ENCODE measurements around the gene YARS1.

YARS1 gene

GRCh38 chr1:32770741-32771548, 46.2 kb downstream of the YARS1 start:
- no peak for DNase-seq (ENCODE audit: low read depth)
- TF ChIP-seq, protein P1, sequence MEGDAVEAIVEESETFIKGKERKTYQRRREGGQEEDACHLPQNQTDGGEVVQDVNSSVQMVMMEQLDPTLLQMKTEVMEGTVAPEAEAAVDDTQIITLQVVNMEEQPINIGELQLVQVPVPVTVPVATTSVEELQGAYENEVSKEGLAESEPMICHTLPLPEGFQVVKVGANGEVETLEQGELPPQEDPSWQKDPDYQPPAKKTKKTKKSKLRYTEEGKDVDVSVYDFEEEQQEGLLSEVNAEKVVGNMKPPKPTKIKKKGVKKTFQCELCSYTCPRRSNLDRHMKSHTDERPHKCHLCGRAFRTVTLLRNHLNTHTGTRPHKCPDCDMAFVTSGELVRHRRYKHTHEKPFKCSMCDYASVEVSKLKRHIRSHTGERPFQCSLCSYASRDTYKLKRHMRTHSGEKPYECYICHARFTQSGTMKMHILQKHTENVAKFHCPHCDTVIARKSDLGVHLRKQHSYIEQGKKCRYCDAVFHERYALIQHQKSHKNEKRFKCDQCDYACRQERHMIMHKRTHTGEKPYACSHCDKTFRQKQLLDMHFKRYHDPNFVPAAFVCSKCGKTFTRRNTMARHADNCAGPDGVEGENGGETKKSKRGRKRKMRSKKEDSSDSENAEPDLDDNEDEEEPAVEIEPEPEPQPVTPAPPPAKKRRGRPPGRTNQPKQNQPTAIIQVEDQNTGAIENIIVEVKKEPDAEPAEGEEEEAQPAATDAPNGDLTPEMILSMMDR (conservative IDR thresholded peaks at IDR 0.05; ENCODE audit: low read depth, low read length): no peak
- H3K4me3 ChIP-seq (ENCODE audit: low read length): no peak overlapping the region

GRCh38 chr1:32770221-32770731, 46.9 kb downstream of the YARS1 start:
- no peak overlapping the region for H3K4me3 ChIP-seq (ENCODE audit: low read length)

GRCh38 chr1:32769524-32770220, 47.5 kb downstream of the YARS1 start:
- no peak for DNase-seq (ENCODE audit: low read depth)
- H3K4me3 ChIP-seq (ENCODE audit: low read length): no peak overlapping the region
- TF ChIP-seq, protein P1 (conservative IDR thresholded peaks at IDR 0.05; ENCODE audit: low read depth, low read length): no peak

More at GRCh38 chr1:32770221-32770731, 46.9 kb downstream of the YARS1 start:
- DNase-seq (ENCODE audit: low read depth): no peak
- TF ChIP-seq, protein P1 (conservative IDR thresholded peaks at IDR 0.05; ENCODE audit: low read depth, low read length): no peak

DNA sequence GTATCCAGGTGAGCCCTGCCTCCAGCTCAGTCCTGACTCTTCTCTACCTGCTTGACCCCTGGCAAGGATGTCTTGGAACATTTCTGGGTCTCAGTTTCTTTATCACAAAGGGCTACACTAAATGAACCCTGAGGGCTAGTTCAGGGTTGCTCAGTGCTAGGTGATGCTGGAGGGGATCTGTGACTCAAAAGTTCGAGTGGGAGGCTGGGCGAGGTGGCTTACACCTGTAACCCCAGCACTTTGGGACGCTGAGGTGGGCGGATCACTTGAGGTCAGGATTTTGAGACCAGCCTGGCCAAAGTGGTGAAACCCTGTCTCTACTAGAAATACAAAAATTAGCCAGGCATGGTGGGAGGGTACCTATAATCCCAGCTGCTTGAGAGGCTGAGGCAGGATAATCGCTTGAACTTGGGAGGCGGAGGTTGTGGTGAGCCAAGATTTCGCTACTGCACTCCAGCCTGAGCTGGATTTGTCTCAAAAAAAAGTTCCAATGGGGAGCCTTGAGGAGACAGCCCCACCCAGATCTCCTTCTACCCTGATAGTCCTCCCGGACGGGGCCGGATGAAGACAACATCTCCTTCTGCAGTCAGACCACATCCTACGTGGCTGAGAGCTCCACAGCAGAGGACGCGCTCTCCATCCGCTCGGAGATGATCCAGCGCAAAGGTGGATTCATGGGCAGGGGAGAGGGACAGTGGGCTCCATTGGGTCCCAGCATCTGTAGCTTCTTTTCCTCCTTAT, 48.9 kb downstream of the YARS1 start:
- no peak for DNase-seq (ENCODE audit: low read depth)
- H3K4me3 ChIP-seq (ENCODE audit: low read length): no peak overlapping the region
- TF ChIP-seq, protein P1 (conservative IDR thresholded peaks at IDR 0.05; ENCODE audit: low read depth, low read length): no peak

- no peak overlapping the region for H3K4me3 ChIP-seq (ENCODE audit: low read length)
- DNase-seq (ENCODE audit: low read depth): no peak
- TF ChIP-seq, protein P1 (conservative IDR thresholded peaks at IDR 0.05; ENCODE audit: low read depth, low read length): no peak
Measured at GRCh38 chr1:32767641-32768040, 49.5 kb downstream of the YARS1 start.

DNA sequence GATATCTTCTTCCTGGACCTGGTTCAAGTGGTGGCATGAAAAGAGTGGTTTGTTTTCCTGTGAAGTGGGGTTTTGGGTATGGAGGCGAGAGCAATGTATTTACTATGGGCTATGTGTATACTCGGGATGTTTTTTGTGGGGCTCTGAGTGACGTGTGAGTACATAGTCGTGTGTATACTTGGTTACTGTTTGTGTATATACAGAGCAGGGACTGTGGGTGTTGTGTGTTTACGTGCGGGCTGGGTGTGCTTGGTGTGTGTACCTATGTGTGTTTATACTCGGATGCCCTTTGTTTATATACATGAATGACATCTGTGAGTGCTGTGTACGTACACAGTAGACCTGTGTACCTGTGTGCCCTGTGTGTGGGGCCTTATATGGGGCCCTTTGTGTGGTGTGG, 50.0 kb downstream of the YARS1 start:
- no peak for DNase-seq (ENCODE audit: low read depth)
- no peak overlapping the region for H3K4me3 ChIP-seq (ENCODE audit: low read length)
- TF ChIP-seq, protein P1 (conservative IDR thresholded peaks at IDR 0.05; ENCODE audit: low read depth, low read length): no peak

Data from retinal pigment epithelial cell (primary cell).